Neuronal stem cell (in vitro differentiated cells): ENCODE data around the gene GPR62.
A peak's percentile ranks its signal among the peaks of the same experiment; 100 is the strongest.

ENCODE experiments used
- DNase-seq: peaks from one replicate; pipeline ENCODE4 v3.0.0-alpha.2; 2013; ENCODE audit warnings: low spot score
- H2AFZ ChIP-seq: one replicate; pipeline ENCODE4 v1.6.1; 2013; ENCODE audit warnings: mild to moderate bottlenecking, low read length, inconsistent platforms
- H2AK5ac ChIP-seq: 2 replicates; pipeline ENCODE4 v1.6.1; 2013; ENCODE audit warnings: low read depth, mild to moderate bottlenecking, inconsistent platforms, low read length, moderate library complexity, mixed read lengths
- H2BK120ac ChIP-seq: 2 replicates; pipeline ENCODE4 v1.6.1; 2013; ENCODE audit warnings: low read depth, mild to moderate bottlenecking, inconsistent platforms, low read length, moderate library complexity, mixed read lengths
- H2BK12ac ChIP-seq: one replicate; pipeline ENCODE4 v1.6.1; 2013; ENCODE audit warnings: low read length, inconsistent platforms
- H2BK15ac ChIP-seq: 2 replicates; pipeline ENCODE4 v1.6.1; 2013; ENCODE audit warnings: mild to moderate bottlenecking, low read length, inconsistent platforms, mixed read lengths
- H2BK5ac ChIP-seq: one replicate; pipeline ENCODE4 v1.6.1; 2013; ENCODE audit warnings: inconsistent platforms, mild to moderate bottlenecking, low read length, moderate library complexity
- H3K14ac ChIP-seq: one replicate; pipeline ENCODE4 v1.6.1; 2013; ENCODE audit warnings: low read length, inconsistent platforms
- H3K18ac ChIP-seq: 2 replicates; pipeline ENCODE4 v1.6.1; 2013; ENCODE audit warnings: low read length, inconsistent platforms
- H3K23ac ChIP-seq: 2 replicates; pipeline ENCODE4 v1.6.1; 2013; ENCODE audit warnings: low read depth, mild to moderate bottlenecking, mixed read lengths, low read length, inconsistent platforms; ENCODE audit not compliant: poor library complexity
- H3K27ac ChIP-seq: replicated peaks from 3 replicates; pipeline ENCODE4 v1.5.1; 2013; ENCODE audit warnings: low read length, inconsistent platforms
- H3K27me3 ChIP-seq, 3 experiments: 2 replicates each; pipeline ENCODE4 v1.6.1; 2013; ENCODE audit warnings: low read length in 3 of 3, mild to moderate bottlenecking in 2 of 3, inconsistent platforms in 1 of 3, low read depth in 1 of 3, mixed read lengths in 1 of 3, moderate library complexity in 1 of 3; ENCODE audit not compliant: control insufficient read depth in 3 of 3, insufficient read depth in 3 of 3
- H3K36me3 ChIP-seq, 2 donors: replicated peaks in 1 of 2; 2 replicates each; pipeline ENCODE4 v1.6.1; 2013; ENCODE audit warnings: low read length in 2 of 2; ENCODE audit not compliant: control insufficient read depth in 2 of 2, insufficient read depth in 2 of 2
- H3K4ac ChIP-seq: 2 replicates; pipeline ENCODE4 v1.6.1; 2013; ENCODE audit warnings: inconsistent platforms, mild to moderate bottlenecking, low read length, moderate library complexity
- H3K4me1 ChIP-seq, 2 donors: 1 replicate in 1 of 2; 2 replicates in 1 of 2; pipeline ENCODE4 v1.6.1; 2013; ENCODE audit warnings: low read length in 2 of 2, low read depth in 1 of 2; ENCODE audit not compliant: control insufficient read depth in 2 of 2, insufficient read depth in 1 of 2
- H3K4me2 ChIP-seq: one replicate; pipeline ENCODE4 v1.6.1; 2013; ENCODE audit warnings: mild to moderate bottlenecking, low read length, inconsistent platforms; ENCODE audit not compliant: insufficient read depth, poor library complexity, severe bottlenecking
- H3K4me3 ChIP-seq, 2 donors: 2 replicates each; pipeline ENCODE4 v1.5.1; 2013; ENCODE audit warnings: low read length in 2 of 2, mild to moderate bottlenecking in 2 of 2, inconsistent platforms in 1 of 2, moderate library complexity in 1 of 2
- H3K79me1 ChIP-seq: one replicate; pipeline ENCODE4 v1.6.1; 2013; ENCODE audit warnings: low read depth, mild to moderate bottlenecking, inconsistent platforms, low read length, moderate library complexity
- H3K9ac ChIP-seq: one replicate; pipeline ENCODE4 v1.6.1; 2013; ENCODE audit warnings: mild to moderate bottlenecking, low read depth, low read length, inconsistent platforms; ENCODE audit not compliant: poor library complexity
- H3K9me3 ChIP-seq, 2 donors: replicated peaks in 1 of 2; 2 replicates each; pipeline versions ENCODE3 to v1.6.1; 2013; ENCODE audit warnings: low read length in 2 of 2, mild to moderate bottlenecking in 2 of 2, inconsistent platforms in 1 of 2, low read depth in 1 of 2, mixed read lengths in 1 of 2, moderate library complexity in 1 of 2; ENCODE audit not compliant: control insufficient read depth in 2 of 2, insufficient read depth in 1 of 2
- H4K8ac ChIP-seq: one replicate; pipeline ENCODE4 v1.6.1; 2013; ENCODE audit warnings: low read depth, mild to moderate bottlenecking, inconsistent platforms, low read length, moderate library complexity
- H4K91ac ChIP-seq: one replicate; pipeline ENCODE4 v1.6.1; 2013; ENCODE audit warnings: low read length, low read depth, mild to moderate bottlenecking, inconsistent platforms; ENCODE audit not compliant: poor library complexity
- WGBS, 2 donors: extraction: QIAGEN DNeasy Blood & Tissue Kit; methylation state at CpG; one replicate each; pipeline ENCODE4 v1.1.7; 2013; ENCODE audit warnings: missing lambda C conversion rate in 2 of 2, mixed read lengths in 1 of 2; ENCODE audit not compliant: insufficient read length in 2 of 2, insufficient replicate concordance in 1 of 2; ENCODE audit errors: extremely low coverage in 2 of 2; 5-methylcytosine and 5-hydroxymethylcytosine counted together

GPR62 gene

GRCh38 chr3:51986010-51986947 is 31.1 kb downstream of the GPR62 start:
- WGBS, 2 donors: no CpG with 5 or more reads among the region's 12 CpGs
- no peak overlapping the region for H2AFZ ChIP-seq
- peak overlapping the region; percentile 48 for H3K23ac ChIP-seq
- H3K36me3 ChIP-seq: peaks cover 1 to 3% of the 10 kb centered on the region in 2 donors
- H2BK12ac ChIP-seq: no peak overlapping the region
- no peak overlapping the region for H3K9ac ChIP-seq
- peaks cover 8% of the 10 kb centered on the region for H3K79me1 ChIP-seq
- H3K27ac ChIP-seq: no peak overlapping the region
- no peak overlapping the region for H3K4me2 ChIP-seq
- H2BK5ac ChIP-seq: no peak overlapping the region
- H4K8ac ChIP-seq: no peak overlapping the region
- H3K4ac ChIP-seq: no peak overlapping the region
- H3K18ac ChIP-seq: peak overlapping the region; percentile 8
- H2BK120ac ChIP-seq: no peak overlapping the region
- no peaks in the 10 kb centered on the region for H3K9me3 ChIP-seq
- no peak for DNase-seq
- H4K91ac ChIP-seq: no peak overlapping the region
- peaks cover 13 to 16% of the 10 kb centered on the region in 2 donors for H3K4me1 ChIP-seq
- H3K4me3 ChIP-seq: no peak overlapping the region
- no peaks in the 10 kb centered on the region for H3K27me3 ChIP-seq
- H2BK15ac ChIP-seq: peak overlapping the region; percentile 25
- H3K14ac ChIP-seq: no peak overlapping the region
- peak overlapping the region; percentile 42 for H2AK5ac ChIP-seq

DNA sequence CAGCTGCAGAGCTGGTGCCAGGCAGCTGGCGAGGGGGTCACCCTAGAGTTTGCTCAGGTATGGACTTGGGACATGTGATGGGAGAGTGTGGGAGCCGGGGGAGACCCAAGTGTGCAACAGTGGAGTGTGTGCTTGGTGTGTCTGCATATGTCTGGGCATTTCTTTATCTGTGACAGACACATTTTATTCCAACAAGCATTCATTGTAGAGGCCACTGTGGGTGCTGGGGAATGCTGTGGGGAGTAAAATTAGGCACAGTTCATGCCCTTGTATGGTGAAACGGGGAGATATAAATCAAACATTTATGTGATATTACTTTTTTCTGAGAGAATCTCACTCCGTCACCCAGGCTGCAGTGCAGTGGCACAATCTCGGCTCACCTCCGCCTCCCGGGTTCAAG is 32.4 kb downstream of the GPR62 start:
- Histone ChIP-seq H3K27me3 (no peaks in the 10 kb centered on the region), H3K36me3 (peaks cover 14% of the 10 kb centered on the region in 2 donors), H3K4me3 (no peak overlapping the region), H3K23ac (no peak overlapping the region), H3K4me1 (peaks cover 12% of the 10 kb centered on the region in 2 donors), H2BK120ac (no peak overlapping the region), H4K8ac (no peak overlapping the region), H3K9ac (no peak overlapping the region), H3K4me2 (no peak overlapping the region), H4K91ac (no peak overlapping the region), H2BK12ac (no peak overlapping the region), H3K79me1 (peaks cover 14% of the 10 kb centered on the region), H2AFZ (no peak overlapping the region), H3K18ac (no peak overlapping the region), H2BK5ac (no peak overlapping the region), H2BK15ac (no peak overlapping the region), H3K27ac (no peak overlapping the region), H3K4ac (no peak overlapping the region), H3K9me3 (no peaks in the 10 kb centered on the region), H2AK5ac (no peak overlapping the region), H3K14ac (no peak overlapping the region)
- no peak for DNase-seq
- WGBS, 2 donors: no CpG with 5 or more reads among the region's 7 CpGs

- no peak overlapping the region for H4K8ac ChIP-seq
- H2BK5ac ChIP-seq: no peak overlapping the region
- H2AFZ ChIP-seq: no peak overlapping the region
- H3K18ac ChIP-seq: no peak overlapping the region
- peak overlapping the region; percentile 56 for H3K9ac ChIP-seq
- no peak for DNase-seq
- no peak overlapping the region for H3K4me3 ChIP-seq
- peak overlapping the region; percentile 31 for H2BK12ac ChIP-seq
- H3K79me1 ChIP-seq: peaks cover 15% of the 10 kb centered on the region
- H4K91ac ChIP-seq: no peak overlapping the region
- H3K27me3 ChIP-seq: no peaks in the 10 kb centered on the region
- H2AK5ac ChIP-seq: peak overlapping the region; percentile 44
- H3K27ac ChIP-seq: peak overlapping the region; percentile 23
- H2BK120ac ChIP-seq: peak overlapping the region; percentile 36
- peaks cover 10% of the 10 kb centered on the region in 2 donors for H3K4me1 ChIP-seq
- H3K23ac ChIP-seq: peak overlapping the region; percentile 14
- WGBS, 2 donors: no CpG with 5 or more reads among the region's 15 CpGs
- peaks cover 19 to 22% of the 10 kb centered on the region in 2 donors for H3K36me3 ChIP-seq
- H3K9me3 ChIP-seq: no peaks in the 10 kb centered on the region
- no peak overlapping the region for H2BK15ac ChIP-seq
- no peak overlapping the region for H3K14ac ChIP-seq
- H3K4me2 ChIP-seq: no peak overlapping the region
- H3K4ac ChIP-seq: no peak overlapping the region
Measured at GRCh38 chr3:51988286-51989146, 33.3 kb downstream of the GPR62 start.
